Lower lobe of right lung (tissue), 2 donors: ENCODE results near the gene HOXB6. TPM values are rescaled to one million over a fixed set of nuclear protein-coding genes. Genes with fewer than 3 reads are reported as not detected.
A peak's percentile ranks its signal among the peaks of the same experiment; 100 is the strongest.

Experiments
- ATAC-seq, 2 donors: fragments of 200-7000 bp; cut with Tn5 transposase; one replicate each; pipeline ENCODE4 v1.9.1; 2020 to 2022; ENCODE audit warnings: mild to moderate bottlenecking in 2 of 2, moderate library complexity in 2 of 2
- DNase-seq: peaks from one replicate; pipeline ENCODE4 v3.0.0-alpha.2; 2020
- H3K27ac ChIP-seq: fragments of 200-600 bp; one replicate; pipeline ENCODE4 v1.8.0; 2022
- H3K27me3 ChIP-seq: fragments of 200-600 bp; one replicate; pipeline ENCODE4 v1.8.0; 2022; ENCODE audit warnings: low read depth
- H3K36me3 ChIP-seq: fragments of 200-600 bp; one replicate; pipeline ENCODE4 v1.8.0; 2022; ENCODE audit warnings: mild to moderate bottlenecking
- H3K4me1 ChIP-seq: fragments of 200-600 bp; one replicate; pipeline ENCODE4 v1.8.0; 2022
- H3K4me3 ChIP-seq: fragments of 200-600 bp; one replicate; pipeline ENCODE4 v1.8.0; 2022; ENCODE audit warnings: mild to moderate bottlenecking
- H3K9me3 ChIP-seq: fragments of 200-600 bp; one replicate; pipeline ENCODE4 v1.8.0; 2022
- intact Hi-C: fragments of 100-400 bp; cut with DNase I; formaldehyde crosslinking; loops from one replicate; pipeline ENCODE4 v1.11.0; 2022
- total RNA-seq: library from RNA; stranded (reverse); fragmentation: NEBNext Ultra II Directional; extraction: Animal tissue kit (Norgen Biotek cat#: 25700); gene quantifications from one replicate; pipeline ENCODE4 v1.2.1, GENCODE V29; 2021
- TF ChIP-seq, protein P1 (sequence below): fragments of 200-600 bp; IDR thresholded peaks from one replicate; pipeline ENCODE4 v1.8.0; 2022; ENCODE audit warnings: antibody characterized with exemption, mild to moderate bottlenecking
- donor health status: DM: no; HTN: yes; CAD: no; lungs with severe emphysema.

HOXB6 gene
- total RNA-seq, 1 donor from 2014 or later: 4.4 TPM

DNA sequence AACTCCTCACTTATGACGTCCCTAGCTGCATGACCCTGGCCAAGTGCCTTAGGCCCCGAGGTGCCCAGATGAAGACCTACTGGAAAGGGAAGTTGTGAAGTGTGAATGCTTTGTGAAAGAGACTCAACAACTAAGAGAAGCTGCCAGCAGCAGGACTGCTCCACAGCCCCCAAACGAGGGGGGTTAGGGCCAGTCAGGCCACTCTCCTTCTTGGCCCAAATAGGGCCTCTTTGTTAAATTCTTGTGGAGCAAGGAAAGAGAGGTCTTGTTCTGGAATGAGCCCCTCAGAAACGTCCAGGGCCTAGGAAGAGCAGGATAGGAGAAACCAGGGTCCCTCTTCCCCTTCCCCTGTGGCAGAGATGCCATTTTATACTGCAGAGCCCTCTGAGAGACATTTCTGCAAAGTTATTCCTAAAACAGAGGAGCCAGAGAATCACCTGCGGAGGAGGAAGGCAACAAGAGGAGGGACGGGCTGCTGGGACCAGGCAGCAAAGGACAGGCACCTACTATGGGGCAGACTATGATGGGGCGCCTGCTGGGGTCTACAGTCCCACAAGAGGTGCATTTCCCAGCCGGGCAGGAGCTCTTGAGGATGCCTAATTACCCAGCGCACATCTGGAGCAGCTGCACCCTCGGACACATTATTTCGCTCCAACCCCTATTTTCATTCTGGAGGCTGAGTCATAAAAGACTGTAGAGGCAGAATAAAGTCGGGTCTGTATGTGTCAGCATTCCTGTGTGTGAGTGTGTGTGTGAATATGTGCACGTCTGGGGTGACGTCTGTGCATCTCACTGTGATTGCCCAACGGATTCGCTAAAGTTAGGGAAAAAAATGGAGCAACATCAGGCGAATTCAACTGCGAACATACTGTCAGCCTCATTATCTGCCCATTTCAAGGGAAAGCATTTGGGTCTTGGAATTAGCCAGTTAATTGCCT is 32.8 kb upstream of the HOXB6 start:
- no peak for DNase-seq
- H3K36me3 ChIP-seq: no peaks in the 10 kb centered on the region
- H3K4me1 ChIP-seq: peaks cover 5% of the 10 kb centered on the region
- no peaks in the 10 kb centered on the region for H3K9me3 ChIP-seq
- TF ChIP-seq, protein P1, sequence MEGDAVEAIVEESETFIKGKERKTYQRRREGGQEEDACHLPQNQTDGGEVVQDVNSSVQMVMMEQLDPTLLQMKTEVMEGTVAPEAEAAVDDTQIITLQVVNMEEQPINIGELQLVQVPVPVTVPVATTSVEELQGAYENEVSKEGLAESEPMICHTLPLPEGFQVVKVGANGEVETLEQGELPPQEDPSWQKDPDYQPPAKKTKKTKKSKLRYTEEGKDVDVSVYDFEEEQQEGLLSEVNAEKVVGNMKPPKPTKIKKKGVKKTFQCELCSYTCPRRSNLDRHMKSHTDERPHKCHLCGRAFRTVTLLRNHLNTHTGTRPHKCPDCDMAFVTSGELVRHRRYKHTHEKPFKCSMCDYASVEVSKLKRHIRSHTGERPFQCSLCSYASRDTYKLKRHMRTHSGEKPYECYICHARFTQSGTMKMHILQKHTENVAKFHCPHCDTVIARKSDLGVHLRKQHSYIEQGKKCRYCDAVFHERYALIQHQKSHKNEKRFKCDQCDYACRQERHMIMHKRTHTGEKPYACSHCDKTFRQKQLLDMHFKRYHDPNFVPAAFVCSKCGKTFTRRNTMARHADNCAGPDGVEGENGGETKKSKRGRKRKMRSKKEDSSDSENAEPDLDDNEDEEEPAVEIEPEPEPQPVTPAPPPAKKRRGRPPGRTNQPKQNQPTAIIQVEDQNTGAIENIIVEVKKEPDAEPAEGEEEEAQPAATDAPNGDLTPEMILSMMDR: no peak
- intact Hi-C loops: no loop called here
- H3K27ac ChIP-seq: no peak overlapping the region
- peaks cover 100% of the 10 kb centered on the region for H3K27me3 ChIP-seq
- ATAC-seq: no peak
- H3K4me3 ChIP-seq: no peak overlapping the region

DNA sequence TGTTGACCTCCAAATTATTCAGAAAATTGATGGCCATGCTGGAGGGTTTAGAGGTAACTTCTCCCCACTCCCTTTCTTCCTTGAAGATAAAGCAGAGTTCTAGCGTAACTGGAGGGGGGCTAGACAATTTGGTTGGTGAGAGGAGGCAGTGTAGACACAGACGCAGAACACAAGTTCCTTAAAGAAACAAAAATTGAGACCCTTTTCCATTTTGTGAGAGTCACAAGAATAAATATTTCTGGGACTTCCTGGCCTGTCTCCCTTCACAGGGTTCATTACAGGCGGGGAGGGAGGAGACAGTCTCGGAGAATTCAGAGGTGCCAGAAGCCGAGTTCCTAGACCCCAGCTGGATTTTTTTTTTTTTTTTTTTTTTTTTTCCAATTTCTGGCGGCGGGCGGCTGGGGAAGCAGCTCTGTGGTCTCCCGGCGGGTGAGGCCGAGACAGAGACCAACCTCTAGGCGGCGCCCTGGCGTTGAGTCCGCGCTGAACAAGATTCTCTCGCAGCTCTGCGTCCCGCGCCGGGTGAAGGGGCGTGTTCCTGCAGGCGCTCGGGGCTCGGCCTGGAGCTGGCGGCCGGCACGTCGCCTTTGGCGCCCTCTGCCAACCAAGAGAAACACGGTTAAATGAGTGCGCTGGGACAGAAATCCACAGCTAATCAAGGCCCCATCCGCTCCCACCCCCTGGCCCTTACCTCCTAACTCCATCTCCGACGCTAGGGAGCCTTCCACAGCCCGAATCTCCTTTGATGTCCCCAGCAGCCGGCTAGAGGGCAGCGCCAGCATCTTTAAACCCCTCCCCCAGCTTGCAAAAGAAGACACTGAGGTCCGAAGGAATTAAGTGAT is 31.6 kb upstream of the HOXB6 start:
- intact Hi-C loops: no loop called here
- no peaks in the 10 kb centered on the region for H3K36me3 ChIP-seq
- H3K27ac ChIP-seq: no peak overlapping the region
- DNase-seq: peak; percentile 70
- H3K27me3 ChIP-seq: peaks cover 100% of the 10 kb centered on the region
- H3K4me1 ChIP-seq: peaks cover 5% of the 10 kb centered on the region
- no peaks in the 10 kb centered on the region for H3K9me3 ChIP-seq
- no peak overlapping the region for H3K4me3 ChIP-seq
- ATAC-seq: peak; percentile 67 to 69
- TF ChIP-seq, protein P1: peak; percentile 56

DNA sequence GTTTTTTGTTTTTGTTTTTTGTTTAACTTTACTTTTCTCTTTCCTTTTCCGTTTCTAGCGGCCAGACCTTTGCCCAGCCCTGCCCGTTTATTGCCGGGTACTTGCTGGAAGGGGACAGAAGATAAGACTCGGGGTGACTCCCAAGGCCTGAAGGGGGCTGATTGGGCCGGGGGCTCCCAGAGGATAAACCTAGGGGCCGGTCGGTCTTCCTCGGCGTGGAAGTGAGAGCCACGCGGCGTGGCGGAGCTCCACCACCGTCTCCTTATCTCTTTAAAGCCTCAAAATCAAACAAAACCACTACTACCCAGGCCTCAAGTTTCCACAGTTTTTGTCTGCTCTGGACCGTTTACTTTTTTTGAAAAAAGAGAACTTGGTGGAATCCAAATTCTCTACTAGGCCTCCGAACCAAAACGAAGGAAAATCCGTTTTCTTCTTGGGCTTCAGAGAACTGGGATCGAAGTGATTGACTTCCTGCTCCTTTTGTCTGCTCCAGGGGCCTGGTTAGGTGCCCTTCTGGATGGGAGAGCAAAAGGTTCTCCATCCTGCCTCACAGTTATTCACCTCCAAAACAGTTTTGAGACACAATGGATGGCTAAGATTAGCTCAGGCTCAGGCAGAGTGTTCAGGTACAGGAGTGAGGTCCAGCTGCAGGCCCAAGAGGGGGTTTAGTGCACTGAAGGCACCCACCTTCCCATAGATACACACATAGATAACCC is 29.9 kb upstream of the HOXB6 start:
- Histone ChIP-seq H3K27me3 (peaks cover 100% of the 10 kb centered on the region), H3K9me3 (no peaks in the 10 kb centered on the region), H3K27ac (no peak overlapping the region), H3K36me3 (no peaks in the 10 kb centered on the region), H3K4me3 (no peak overlapping the region), H3K4me1 (peaks cover 5% of the 10 kb centered on the region)
- TF ChIP-seq, protein P1: no peak
- no peak for ATAC-seq
- intact Hi-C loops: no loop called here
- no peak for DNase-seq

DNA sequence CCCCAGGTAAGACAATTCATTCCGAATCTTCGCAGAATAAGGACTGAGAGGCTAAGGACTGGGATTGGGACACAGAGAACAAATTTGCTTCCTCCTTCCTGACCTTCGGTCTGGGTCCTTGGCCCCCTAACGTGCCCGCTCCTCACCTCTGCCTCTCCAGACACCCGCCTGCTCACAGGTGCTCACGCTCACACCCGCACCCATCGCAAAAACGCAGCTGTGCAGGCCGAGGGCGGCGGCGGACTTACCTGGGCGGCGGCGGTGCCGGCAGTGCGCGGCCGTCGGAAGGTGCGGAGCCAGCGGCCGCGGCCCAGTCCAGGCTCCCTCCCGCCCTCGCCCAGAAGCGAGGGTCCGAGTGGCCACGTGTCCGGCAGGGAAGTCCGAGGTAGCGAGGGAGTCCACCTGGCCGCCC is 28.5 kb upstream of the HOXB6 start:
- no peaks in the 10 kb centered on the region for H3K36me3 ChIP-seq
- TF ChIP-seq, protein P1: no peak
- H3K4me3 ChIP-seq: no peak overlapping the region
- H3K9me3 ChIP-seq: no peaks in the 10 kb centered on the region
- H3K27me3 ChIP-seq: peaks cover 100% of the 10 kb centered on the region
- DNase-seq (no peak), ATAC-seq (no peak)
- no peak overlapping the region for H3K27ac ChIP-seq
- peaks cover 5% of the 10 kb centered on the region for H3K4me1 ChIP-seq
- intact Hi-C loops: no loop called here
